HG03045 (cell line): ENCODE data around the gene BANF1.

ENCODE experiments used
- ATAC-seq: cut with Tn5 transposase; IDR thresholded peaks from one replicate; pipeline ENCODE4 v1.9.1; 2021; ENCODE audit warnings: mild to moderate bottlenecking, moderate library complexity; ENCODE audit not compliant: unreplicated experiment

Gene BANF1

DNA sequence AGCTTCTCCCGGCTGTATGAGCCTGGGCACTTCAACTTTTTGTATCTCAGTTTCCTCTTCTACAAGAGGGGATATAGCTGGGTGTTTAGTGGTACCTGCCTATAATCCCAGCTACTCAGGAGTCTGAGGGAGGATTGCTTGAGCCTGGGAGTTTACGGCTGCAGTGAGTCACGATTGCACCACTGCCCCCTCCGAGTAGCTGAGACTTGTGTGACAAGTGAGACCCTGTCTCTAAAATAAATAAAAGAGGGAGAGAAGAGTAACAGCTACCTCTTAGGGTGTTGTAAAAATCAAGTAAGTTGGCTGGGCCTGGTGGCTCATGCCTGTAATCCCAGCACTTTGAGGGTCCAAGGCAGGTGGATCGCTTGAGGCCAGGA, 34.0 kb downstream of the BANF1 start:
- no peak for ATAC-seq

DNA sequence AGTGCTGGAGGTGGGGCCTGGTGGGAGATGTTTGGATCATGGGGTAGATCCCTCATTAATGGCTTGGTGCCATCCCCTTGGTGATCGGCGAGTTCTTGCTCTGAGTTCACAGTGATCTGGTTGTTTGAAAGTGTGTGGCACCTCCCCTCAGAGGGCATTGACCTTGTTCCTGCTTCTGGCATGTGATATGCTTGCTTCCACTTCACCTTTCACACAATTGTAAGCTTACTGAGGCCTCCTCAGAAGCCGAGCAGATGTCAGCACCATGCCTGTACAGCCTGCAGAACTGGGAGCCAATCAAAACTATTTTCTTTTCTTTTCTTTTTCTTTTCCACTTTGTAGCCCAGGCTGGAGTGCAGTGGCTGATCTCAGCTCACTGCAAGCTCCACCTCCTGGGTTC, 35.0 kb downstream of the BANF1 start:
- ATAC-seq = no peak

DNA sequence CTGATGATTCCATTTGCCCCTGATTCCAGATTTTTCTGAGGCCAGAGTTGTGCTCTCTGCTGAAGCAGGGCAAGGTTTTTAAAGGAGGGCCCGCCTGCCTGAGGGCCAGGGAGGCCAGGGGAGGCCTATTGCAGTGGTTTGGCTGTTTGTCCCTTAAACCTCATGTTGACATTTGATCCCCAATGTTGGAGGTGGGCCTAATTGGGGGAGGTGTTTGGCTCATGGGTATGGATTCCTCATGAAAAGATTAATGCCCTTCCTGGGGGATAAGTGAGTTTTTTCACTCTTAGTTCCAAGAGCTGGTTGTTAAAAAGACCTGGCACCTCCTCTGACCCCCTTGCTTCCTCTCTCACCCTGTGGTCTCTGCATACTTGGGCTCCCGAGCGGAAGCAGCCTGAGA, 37.5 kb downstream of the BANF1 start:
- no peak for ATAC-seq

DNA sequence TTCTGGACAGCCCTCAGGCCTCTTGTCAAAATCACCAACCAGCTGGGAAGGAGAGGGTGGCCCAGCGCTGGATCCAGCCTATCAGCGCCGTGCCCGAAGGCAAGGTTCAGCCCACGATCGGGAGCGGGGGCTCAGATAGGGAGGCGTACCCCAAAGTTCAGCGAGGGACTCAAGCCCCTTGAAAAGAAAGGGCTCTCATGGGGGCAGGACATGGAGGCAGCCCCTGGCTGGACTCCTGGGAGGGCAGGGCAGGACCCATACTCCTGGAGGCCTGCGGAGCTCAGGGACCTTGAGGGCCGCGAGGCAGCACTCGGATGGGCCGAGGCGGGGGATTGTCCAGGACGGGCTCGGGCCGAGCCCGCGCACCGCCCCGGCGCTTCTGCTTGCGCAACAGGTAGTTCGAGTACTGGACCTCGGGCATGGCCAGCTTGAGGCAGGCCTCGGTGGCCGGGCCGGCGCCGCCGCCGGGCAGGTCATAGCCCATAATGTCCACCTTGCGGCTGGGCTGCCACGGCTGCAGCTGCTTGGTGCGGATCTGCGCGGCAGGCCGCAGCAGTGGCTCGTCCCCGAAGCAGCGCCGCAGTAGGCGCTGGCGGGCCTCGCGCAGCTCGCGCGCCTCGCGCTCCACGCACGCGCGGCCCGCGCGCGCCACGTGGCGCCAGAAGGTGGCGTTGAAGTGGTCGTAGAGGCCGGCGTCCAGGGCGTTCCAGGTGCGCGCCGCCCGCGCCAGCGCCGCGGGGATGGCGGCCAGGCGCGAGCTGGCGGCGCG, 40.1 kb downstream of the BANF1 start:
- ATAC-seq = no peak

DNA sequence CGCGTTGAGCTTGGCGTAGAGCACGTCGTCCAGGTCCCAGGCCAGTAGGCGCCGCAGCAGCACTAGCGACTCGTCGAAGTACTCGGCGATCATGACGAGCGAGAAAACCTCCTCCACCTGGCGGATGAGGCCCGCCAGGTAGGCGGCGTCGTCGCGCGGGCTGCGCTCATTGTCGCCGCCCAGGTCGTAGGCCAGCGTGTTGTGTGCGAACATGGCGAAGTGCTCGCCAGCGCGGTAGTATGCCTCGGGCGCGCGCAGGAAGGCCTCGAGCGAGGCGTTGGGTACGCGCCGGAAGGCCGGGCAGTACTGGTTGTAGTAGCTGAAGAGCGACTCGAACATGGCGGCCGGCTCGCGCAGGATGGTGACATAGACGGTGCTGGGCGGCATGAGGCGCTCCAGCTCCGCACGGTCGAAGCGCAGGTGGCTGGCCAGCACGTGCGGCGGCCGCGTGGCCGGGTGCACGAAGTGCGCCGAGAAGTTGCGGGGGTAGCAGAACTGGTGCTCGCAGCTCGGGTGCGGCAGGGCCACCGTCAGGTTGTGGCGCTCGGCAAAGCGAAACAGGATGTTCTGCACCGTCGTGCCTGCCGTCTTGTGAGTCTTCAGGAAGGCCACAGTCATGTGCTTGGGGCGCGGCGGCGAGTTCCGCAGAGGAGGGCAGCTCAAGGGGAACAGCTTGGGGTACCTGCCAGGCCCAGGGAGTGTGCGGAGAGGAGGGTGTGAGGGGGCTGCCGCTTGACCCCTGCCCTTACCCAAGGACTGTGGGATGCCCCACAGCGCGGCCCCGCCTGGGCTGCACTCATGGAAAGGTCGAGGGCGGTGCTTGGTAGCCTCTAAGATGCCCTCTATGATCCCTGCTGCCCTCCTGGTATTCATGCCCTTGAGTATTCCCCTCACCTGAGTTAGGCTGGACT, 40.9 kb downstream of the BANF1 start:
- no peak for ATAC-seq

DNA sequence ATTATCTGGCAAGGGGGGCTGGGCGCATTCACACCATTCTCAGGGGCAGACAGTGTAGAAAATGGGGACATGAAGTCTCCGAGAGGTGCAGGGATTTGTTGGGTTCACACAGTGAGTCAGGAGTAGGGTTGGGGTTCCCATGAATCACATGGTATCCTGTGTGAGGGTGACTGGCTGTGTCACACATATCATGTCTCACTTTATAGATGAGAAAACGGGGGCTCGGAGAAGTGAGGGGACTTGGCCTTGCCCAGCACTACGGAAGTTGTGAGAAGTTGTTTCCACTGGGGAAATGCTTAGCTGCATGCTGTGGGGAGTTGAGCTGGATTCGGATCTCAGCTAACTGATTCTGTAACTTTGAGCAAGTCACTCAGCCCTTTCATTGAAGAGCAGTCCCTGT, 42.5 kb downstream of the BANF1 start:
- no peak for ATAC-seq

DNA sequence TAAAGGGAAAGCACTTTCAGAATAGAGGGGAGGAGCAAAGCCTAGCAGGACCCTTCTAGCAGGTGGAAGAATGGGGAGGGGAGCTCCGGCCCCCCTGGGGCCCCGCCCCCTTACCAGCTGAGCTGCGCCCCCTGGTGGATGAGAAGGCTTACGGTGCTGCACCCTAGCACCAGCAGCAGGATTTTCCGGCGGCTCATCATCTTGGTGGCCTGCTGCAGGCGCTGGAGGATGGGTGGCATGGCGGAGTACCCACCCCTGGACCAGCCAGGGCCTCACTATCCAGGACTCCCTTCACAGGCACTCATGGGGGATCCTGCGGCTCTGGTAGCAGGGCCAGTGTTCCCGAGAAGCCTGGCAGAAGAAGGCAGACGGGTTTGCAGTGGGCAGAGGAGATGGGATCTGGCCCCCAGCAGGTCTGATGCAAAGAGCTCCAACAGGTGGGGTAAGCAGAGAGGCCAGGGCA, 42.9 kb downstream of the BANF1 start:
- ATAC-seq = no peak

DNA sequence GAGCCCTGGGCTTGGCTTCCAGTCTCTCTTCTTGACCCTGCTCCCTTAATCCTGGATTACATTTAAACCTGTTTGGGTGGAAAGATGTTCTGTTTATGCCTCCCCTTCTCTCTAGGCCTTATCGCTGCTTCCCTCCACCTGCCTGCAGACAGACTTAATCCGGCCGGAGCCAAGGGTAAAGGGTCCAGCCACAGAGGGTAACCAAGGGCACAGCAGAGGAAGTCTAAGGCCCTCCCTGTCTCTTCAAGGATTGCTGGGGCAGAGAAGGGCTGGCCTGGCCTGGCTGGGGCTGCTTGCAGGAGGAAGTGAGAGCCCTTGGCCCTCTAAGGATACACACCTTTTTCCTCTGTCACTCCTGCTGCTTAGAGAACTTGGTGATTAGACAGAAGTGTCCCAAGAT, 44.6 kb downstream of the BANF1 start:
- no peak for ATAC-seq

DNA sequence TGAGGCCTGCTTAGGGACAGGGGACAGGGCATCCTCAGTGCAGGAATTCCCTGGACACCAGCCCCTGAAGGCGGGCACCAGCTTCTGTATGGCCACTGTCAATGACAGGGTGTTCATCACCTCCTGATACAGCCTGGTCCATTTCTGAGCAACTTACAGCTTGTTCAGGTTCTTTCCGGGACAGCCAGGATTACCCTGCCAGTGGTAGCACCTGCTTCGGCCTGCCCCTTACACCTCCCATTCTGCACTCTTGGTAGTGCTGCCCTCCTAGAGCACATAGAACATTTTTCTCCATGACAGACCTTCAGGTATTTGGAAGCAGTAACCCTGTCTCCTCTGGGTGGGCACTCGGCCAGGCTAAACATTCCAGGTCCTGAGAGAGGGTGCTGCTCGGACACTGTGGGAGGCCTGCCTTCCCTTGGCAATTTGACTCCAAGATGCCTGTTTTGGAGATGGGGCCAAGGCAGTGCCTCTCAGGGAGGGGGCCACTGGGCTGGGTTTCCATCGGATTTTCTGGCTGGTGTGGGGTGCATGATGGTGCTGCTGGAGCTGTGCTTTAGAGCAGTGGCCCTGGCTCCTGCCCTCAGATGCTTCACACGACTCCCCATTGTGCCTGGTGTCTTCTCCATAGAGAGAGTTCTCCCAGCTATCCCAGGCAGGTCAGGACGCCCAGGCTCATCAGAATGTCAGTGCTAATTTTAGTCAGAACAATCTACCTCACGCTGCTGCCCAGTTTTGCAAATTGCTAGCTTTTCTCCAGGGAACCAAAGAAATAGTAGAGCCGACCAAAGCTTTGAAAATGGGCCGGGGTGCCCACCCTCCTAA, 45.5 kb downstream of the BANF1 start:
- no peak for ATAC-seq

DNA sequence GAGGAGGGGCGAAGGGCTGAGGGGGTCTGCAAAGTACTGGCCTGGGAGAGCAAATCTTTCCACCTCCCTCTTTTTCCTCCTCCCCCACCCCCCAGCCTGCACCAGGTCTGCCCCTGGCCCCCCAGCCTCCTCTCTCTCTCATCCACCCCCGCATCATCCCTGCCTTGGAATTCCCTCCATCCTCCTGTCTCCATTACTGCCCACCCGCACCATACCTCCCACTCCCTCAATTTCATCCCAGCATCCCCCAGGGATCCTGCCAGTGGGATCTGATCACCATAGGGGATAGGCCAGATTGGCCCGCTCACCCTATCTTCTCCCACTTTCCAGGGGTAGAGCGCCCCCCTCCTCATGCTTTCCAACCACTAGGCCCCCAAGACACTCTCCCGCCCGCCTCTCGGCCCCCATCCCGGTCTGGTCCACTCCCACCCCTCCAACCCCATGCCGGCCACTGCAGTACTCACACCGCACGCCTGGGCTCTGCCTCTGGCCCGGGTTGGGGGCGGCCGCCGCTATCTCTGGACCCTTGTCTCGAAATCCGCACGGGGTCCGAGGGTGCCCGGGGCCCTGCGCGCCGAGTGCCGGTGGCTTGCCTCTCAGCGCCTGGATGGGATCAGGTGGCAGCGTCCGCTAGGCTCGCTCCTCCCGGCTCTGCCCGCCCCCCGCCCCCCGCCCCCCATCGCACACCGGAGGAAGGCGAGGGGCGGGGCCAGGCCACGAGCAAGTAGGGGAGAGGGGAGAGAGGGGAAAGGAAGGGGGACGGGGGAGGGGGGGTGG, 46.4 kb downstream of the BANF1 start, which contains the start of gene GAL3ST3:
GAL3ST3 (minus strand) TSS at position 615 of the 777 bp plus-strand sequence. CDS start 3,746 bp downstream, outside the sequence.
- ATAC-seq = no peak

DNA sequence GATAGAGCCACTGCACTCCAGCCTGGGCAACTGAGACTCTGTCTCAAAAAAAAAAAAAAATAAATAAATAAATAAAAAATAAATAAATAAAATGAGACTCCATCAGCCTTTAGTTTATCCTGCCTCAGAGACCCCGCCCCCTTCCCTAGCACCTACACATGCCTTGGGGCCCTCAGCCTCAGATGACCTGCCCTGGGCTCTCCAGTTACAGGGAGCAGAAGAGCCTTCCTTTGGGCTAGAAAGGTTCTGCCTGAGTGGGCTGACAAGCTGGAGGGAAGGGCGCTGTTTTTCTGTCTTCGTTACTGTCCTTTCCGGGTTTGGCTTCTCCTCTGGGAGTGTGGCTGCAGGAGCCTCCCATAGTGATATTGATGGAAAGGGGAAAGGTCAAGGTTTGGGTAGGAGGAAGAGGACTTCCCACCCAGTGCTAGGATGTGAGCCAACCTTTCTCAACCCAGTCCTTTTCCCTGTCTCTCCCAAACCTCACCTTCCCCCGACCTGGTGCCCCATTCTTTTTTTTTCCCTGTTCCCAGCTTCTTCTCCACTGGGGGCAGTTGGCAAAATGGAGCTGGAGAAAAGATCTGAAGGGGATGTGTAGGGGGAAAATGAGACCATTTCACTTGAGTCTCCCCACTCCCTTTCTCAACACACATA, 48.4 kb downstream of the BANF1 start:
- ATAC-seq = no peak

DNA sequence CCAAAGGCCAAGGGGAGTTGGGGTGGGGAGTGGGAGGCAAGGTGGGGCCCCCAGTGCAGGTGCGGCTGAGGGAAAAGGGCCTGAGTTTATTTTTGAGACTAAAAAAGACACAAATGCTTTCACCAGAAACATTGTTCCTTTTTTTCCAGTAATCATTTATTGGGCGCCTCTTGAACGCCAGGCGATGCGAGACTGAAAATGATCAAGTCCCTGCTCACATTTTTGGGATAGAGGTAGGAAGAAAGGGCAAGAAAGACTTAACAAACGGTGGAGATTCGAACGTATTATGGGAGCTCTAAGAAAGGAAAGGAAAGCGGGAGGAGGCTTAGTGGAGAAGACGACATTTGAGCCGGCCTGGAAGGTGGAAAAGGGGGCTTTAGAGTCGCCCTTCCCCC, 49.1 kb downstream of the BANF1 start:
- ATAC-seq = no peak

DNA sequence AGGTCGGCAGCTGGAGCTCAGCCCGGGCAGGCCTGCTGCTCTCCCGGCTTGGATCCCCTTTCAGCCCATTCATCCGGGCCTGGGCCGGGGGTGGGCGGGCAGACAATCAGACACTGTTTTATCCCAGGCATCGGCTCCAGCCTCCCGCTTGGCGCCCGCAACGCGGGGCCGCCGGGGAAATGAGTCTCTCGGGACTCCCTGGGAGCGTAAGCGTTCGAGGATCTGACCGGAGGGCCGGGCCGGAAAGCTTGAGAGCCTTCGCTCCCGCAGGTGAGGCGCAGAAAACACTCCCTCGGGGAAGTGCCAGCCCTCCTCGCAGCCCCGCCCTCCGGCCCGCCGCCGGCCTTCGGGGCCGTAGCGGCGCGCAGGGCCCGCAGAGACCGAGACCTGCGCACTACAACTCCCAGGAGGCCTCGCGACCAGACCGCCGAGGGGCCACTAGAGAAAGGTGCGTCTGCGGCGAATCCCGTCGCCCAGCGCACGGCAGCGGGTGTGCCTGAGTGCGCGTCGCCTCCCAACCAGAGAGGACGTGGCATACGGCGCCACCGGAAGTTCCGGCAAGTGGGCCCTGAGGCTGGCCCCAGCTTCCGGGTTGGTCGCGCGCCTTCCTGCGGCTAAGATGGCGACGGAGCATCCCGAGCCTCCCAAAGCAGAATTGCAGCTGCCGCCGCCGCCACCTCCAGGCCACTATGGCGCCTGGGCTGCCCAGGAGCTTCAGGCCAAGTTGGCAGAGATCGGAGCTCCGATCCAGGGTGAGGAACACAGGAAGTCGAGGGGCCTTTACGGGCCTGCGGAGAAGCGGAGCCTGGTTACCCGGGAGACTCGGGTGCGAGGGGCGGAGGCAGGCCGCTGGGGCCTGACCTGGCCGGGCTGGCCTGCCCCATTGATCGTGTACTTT, 49.7 kb downstream of the BANF1 start, which contains the start of gene SF3B2:
SF3B2 (plus strand) TSS at position 599 of the 898 bp plus-strand sequence; CDS start at position 620, 21 bp downstream.
- ATAC-seq = peak; percentile 94

DNA sequence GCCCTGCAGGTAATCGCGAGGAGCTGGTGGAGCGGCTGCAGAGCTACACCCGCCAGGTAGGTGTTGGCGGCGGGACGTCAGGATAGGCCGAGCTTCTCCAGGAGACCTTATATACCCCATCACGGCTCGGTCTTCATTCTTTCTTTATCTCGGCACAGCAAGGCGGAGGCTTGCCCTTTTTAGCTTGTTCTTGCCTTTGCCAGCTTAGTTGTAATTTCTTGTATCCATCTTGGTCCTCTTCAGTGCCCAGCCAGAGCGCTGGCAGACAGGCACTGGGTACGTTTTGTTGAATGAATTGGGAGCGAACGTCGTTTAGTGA, 50.3 kb downstream of the BANF1 start:
- ATAC-seq = no peak
